ENCODE results near the gene TCF15. TPM values are rescaled to one million over a fixed set of nuclear protein-coding genes. Genes with fewer than 3 reads are reported as not detected.

TCF15 gene
- total and polyA plus RNA-seq, 2 experiments from 2014 or later = 3.8 to 4.0 TPM

- H3K27me3 Mint-ChIP-seq (ENCODE audit: insufficient read depth, low read depth, poor library complexity) = peaks cover 13% of the 10 kb centered on the region
These were observed 45.9 kb upstream of the TCF15 start for GRCh38 chr20:655726-656624.

GRCh38 chr20:654417-654750 lies 44.3 kb upstream of the TCF15 start:
- Histone ChIP-seq H3K36me3 (ENCODE audit: insufficient read depth) (no peaks in the 10 kb centered on the region), H3K9me2 (ENCODE audit: insufficient read depth) (0 out of 2 replicates have a peak, but pooled peaks cover 1% of the 10 kb centered on the region), H3K4me3 (no peak overlapping the region), H3F3A (replicated peaks; ENCODE audit: low read depth) (peaks cover 14% of the 10 kb centered on the region), H3K27ac (ENCODE audit: low read depth) (no peak overlapping the region), H2AFZ (no peak overlapping the region), H3K4me1 (ENCODE audit: insufficient read depth) (peaks cover 54% of the 10 kb centered on the region), H3K27me3 (ENCODE audit: insufficient read depth) (peaks cover 13% of the 10 kb centered on the region), H3K4me2 (no peak overlapping the region), H4K20me1 (replicated peaks; ENCODE audit: insufficient read depth) (no peaks in the 10 kb centered on the region; the same call in 1 of the 2 replicates), H3K79me2 (replicated peaks; ENCODE audit: insufficient read depth) (0 out of 2 replicates have a peak, but pooled peaks cover 3% of the 10 kb centered on the region)
- no peak overlapping the region for H3K27ac Mint-ChIP-seq
- H3K27me3 Mint-ChIP-seq (ENCODE audit: insufficient read depth, low read depth, poor library complexity) = peaks cover 8% of the 10 kb centered on the region
- peaks cover 66% of the 10 kb centered on the region for H3K4me1 Mint-ChIP-seq
- no peaks in the 10 kb centered on the region for H3K9me3 Mint-ChIP-seq
- ATAC-seq = no peak
- DNase-seq (ENCODE audit: low spot score) = no peak
- peak overlapping the region; percentile 71; the same call in 2 of the 3 replicates for H3K4me3 Mint-ChIP-seq
- peaks cover 16% of the 10 kb centered on the region for H3K36me3 Mint-ChIP-seq (ENCODE audit: low read depth)
- TF ChIP-seq POLR2AphosphoS5 (IDR thresholded peaks at IDR 0.05; ENCODE audit: low read depth) (no peak), STAT1 (IDR thresholded peaks at IDR 0.05; ENCODE audit: unreplicated experiment) (no peak), REST (IDR thresholded peaks at IDR 0.05; ENCODE audit: unreplicated experiment) (no peak), ETS1 (IDR thresholded peaks at IDR 0.05) (no peak), CTCF (conservative IDR thresholded peaks at IDR 0.05; ENCODE audit: low read depth in 2 of 2) (no peak), JUNB (IDR thresholded peaks at IDR 0.05; ENCODE audit: unreplicated experiment) (no peak), ZNF114 (CRISPR knock-in tag; IDR thresholded peaks at IDR 0.05) (no peak)

More at GRCh38 chr20:655726-656624, 45.9 kb upstream of the TCF15 start:
- Histone ChIP-seq H2AFZ (no peak overlapping the region), H3F3A (replicated peaks; ENCODE audit: low read depth) (peaks cover 14% of the 10 kb centered on the region), H3K4me2 (peak overlapping the region; percentile 39), H3K4me1 (ENCODE audit: insufficient read depth) (peaks cover 66% of the 10 kb centered on the region), H3K79me2 (replicated peaks; ENCODE audit: insufficient read depth) (0 out of 2 replicates have a peak, but pooled peaks cover 3% of the 10 kb centered on the region), H3K27me3 (ENCODE audit: insufficient read depth) (peaks cover 16% of the 10 kb centered on the region), H3K36me3 (ENCODE audit: insufficient read depth) (no peaks in the 10 kb centered on the region), H3K4me3 (no peak overlapping the region), H4K20me1 (replicated peaks; ENCODE audit: insufficient read depth) (no peaks in the 10 kb centered on the region; the same call in 1 of the 2 replicates), H3K9me2 (ENCODE audit: insufficient read depth) (0 out of 2 replicates have a peak, but pooled peaks cover 5% of the 10 kb centered on the region), H3K27ac (ENCODE audit: low read depth) (no peak overlapping the region)
- ATAC-seq = no peak
- TF ChIP-seq JUNB (IDR thresholded peaks at IDR 0.05; ENCODE audit: unreplicated experiment) (no peak), CTCF (conservative IDR thresholded peaks at IDR 0.05; ENCODE audit: low read depth in 2 of 2) (no peak)
- no peak for DNase-seq (ENCODE audit: low spot score)
- Mint-ChIP-seq H3K27ac (no peak overlapping the region), H3K36me3 (ENCODE audit: low read depth) (peaks cover 1% of the 10 kb centered on the region; the same call in 1 of the 3 replicates), H3K4me3 (no peak overlapping the region), H3K4me1 (peaks cover 75% of the 10 kb centered on the region), H3K9me3 (no peaks in the 10 kb centered on the region)

Data from GM23338 (cell line).